HEK293 (cell line): ENCODE data around the gene SEPTIN2.
A peak's percentile ranks its signal among the peaks of the same experiment; 100 is the strongest.

Source experiments
- GFI1B ChIP-seq: fragments of 450-650 bp; formaldehyde crosslinking; IDR thresholded peaks from 2 replicates; pipeline ENCODE4 v1.5.1; 2016; ENCODE audit warnings: missing biosample characterization, missing genetic modification characterization
- KLF1 ChIP-seq: fragments of 450-650 bp; formaldehyde crosslinking; IDR thresholded peaks from 2 replicates; pipeline ENCODE4 v1.5.1; 2016; ENCODE audit warnings: missing biosample characterization, missing genetic modification characterization
- KLF16 ChIP-seq: fragments of 450-650 bp; formaldehyde crosslinking; IDR thresholded peaks from 2 replicates; pipeline ENCODE4 v1.5.1; 2017; ENCODE audit warnings: missing biosample characterization, missing genetic modification characterization
- OVOL3 ChIP-seq: fragments of 450-650 bp; formaldehyde crosslinking; IDR thresholded peaks from 2 replicates; pipeline ENCODE4 v1.5.1; 2016; ENCODE audit warnings: missing biosample characterization, missing genetic modification characterization
- SCRT1 ChIP-seq: fragments of 450-650 bp; formaldehyde crosslinking; IDR thresholded peaks from 2 replicates; pipeline ENCODE4 v1.5.1; 2016; ENCODE audit warnings: missing biosample characterization, missing genetic modification characterization, borderline replicate concordance
- ZNF10 ChIP-seq: fragments of 450-650 bp; formaldehyde crosslinking; IDR thresholded peaks from 2 replicates; pipeline ENCODE4 v1.5.1; 2017; ENCODE audit warnings: missing biosample characterization, missing genetic modification characterization
- ZNF2 ChIP-seq: fragments of 450-650 bp; formaldehyde crosslinking; IDR thresholded peaks from 2 replicates; pipeline ENCODE4 v1.5.1; 2016; ENCODE audit warnings: missing biosample characterization, missing genetic modification characterization
- ZNF23 ChIP-seq: fragments of 450-650 bp; formaldehyde crosslinking; IDR thresholded peaks from 2 replicates; pipeline ENCODE4 v1.5.1; 2016; ENCODE audit warnings: missing biosample characterization, missing genetic modification characterization, borderline replicate concordance
- ZNF324 ChIP-seq: fragments of 450-650 bp; formaldehyde crosslinking; IDR thresholded peaks from 2 replicates; pipeline ENCODE4 v1.5.1; 2016; ENCODE audit warnings: missing biosample characterization, missing genetic modification characterization
- ZNF423 ChIP-seq: fragments of 450-650 bp; formaldehyde crosslinking; IDR thresholded peaks from 2 replicates; pipeline ENCODE4 v1.5.1; 2016; ENCODE audit warnings: missing biosample characterization, missing genetic modification characterization
- ZNF433 ChIP-seq: fragments of 450-650 bp; formaldehyde crosslinking; IDR thresholded peaks from 2 replicates; pipeline ENCODE4 v1.5.1; 2016; ENCODE audit warnings: missing biosample characterization, missing genetic modification characterization, low read depth
- ZNF544 ChIP-seq: fragments of 450-650 bp; formaldehyde crosslinking; IDR thresholded peaks from 2 replicates; pipeline ENCODE4 v1.5.0; 2017; ENCODE audit warnings: missing biosample characterization, missing genetic modification characterization
- ZNF670 ChIP-seq: fragments of 450-650 bp; formaldehyde crosslinking; IDR thresholded peaks from 2 replicates; pipeline ENCODE4 v1.5.1; 2016; ENCODE audit warnings: missing biosample characterization, missing genetic modification characterization, low read depth
- ZNF701 ChIP-seq: fragments of 450-650 bp; formaldehyde crosslinking; IDR thresholded peaks from 2 replicates; pipeline ENCODE4 v1.5.1; 2016; ENCODE audit warnings: missing biosample characterization, missing genetic modification characterization
- ZNF707 ChIP-seq: fragments of 450-650 bp; formaldehyde crosslinking; IDR thresholded peaks from 2 replicates; pipeline ENCODE4 v1.5.1; 2016; ENCODE audit warnings: missing biosample characterization, missing genetic modification characterization
- ZNF768 ChIP-seq: fragments of 450-650 bp; formaldehyde crosslinking; IDR thresholded peaks from 2 replicates; pipeline ENCODE4 v1.5.1; 2018; ENCODE audit warnings: missing biosample characterization, mild to moderate bottlenecking, missing genetic modification characterization
- ZNF777 ChIP-seq: fragments of 450-650 bp; formaldehyde crosslinking; IDR thresholded peaks from 2 replicates; pipeline ENCODE4 v1.5.1; 2017; ENCODE audit warnings: missing biosample characterization, missing genetic modification characterization, borderline replicate concordance
- ZNF785 ChIP-seq: fragments of 450-650 bp; formaldehyde crosslinking; IDR thresholded peaks from 2 replicates; pipeline ENCODE4 v1.5.1; 2016; ENCODE audit warnings: missing biosample characterization, missing genetic modification characterization
- ZNF791 ChIP-seq: fragments of 450-650 bp; formaldehyde crosslinking; IDR thresholded peaks from 2 replicates; pipeline ENCODE4 v1.5.1; 2016; ENCODE audit warnings: missing biosample characterization, missing genetic modification characterization
- ZSCAN30 ChIP-seq: fragments of 450-650 bp; IDR thresholded peaks from 2 replicates; pipeline ENCODE4 v1.5.1; 2018; ENCODE audit warnings: missing biosample characterization, mild to moderate bottlenecking, missing genetic modification characterization, moderate library complexity
- TF ChIP-seq, protein P1 (sequence below): fragments of 450-650 bp; formaldehyde crosslinking; IDR thresholded peaks from 2 replicates; pipeline ENCODE4 v1.5.1; 2016; ENCODE audit warnings: missing biosample characterization, missing genetic modification characterization
- TF ChIP-seq, protein P2 (sequence below): fragments of 450-650 bp; formaldehyde crosslinking; IDR thresholded peaks from 2 replicates; pipeline ENCODE4 v1.5.1; 2016; ENCODE audit warnings: missing biosample characterization, missing genetic modification characterization
- TF ChIP-seq, protein P3 (sequence below): fragments of 450-650 bp; formaldehyde crosslinking; IDR thresholded peaks from 2 replicates; pipeline ENCODE4 v1.5.1; 2016; ENCODE audit warnings: missing biosample characterization, missing genetic modification characterization
- TF ChIP-seq, protein P4 (sequence below): fragments of 450-650 bp; formaldehyde crosslinking; IDR thresholded peaks from 2 replicates; pipeline ENCODE4 v1.5.1; 2016; ENCODE audit warnings: missing biosample characterization, missing genetic modification characterization, borderline replicate concordance
- TF ChIP-seq, protein P5 (sequence below): fragments of 450-650 bp; formaldehyde crosslinking; IDR thresholded peaks from 2 replicates; pipeline ENCODE4 v1.5.1; 2017; ENCODE audit warnings: missing biosample characterization, missing genetic modification characterization
- TF ChIP-seq, protein P6 (sequence below): fragments of 450-650 bp; formaldehyde crosslinking; IDR thresholded peaks from 2 replicates; pipeline ENCODE4 v1.5.1; 2016; ENCODE audit warnings: missing biosample characterization, missing genetic modification characterization, borderline replicate concordance

The SEPTIN2 gene

DNA sequence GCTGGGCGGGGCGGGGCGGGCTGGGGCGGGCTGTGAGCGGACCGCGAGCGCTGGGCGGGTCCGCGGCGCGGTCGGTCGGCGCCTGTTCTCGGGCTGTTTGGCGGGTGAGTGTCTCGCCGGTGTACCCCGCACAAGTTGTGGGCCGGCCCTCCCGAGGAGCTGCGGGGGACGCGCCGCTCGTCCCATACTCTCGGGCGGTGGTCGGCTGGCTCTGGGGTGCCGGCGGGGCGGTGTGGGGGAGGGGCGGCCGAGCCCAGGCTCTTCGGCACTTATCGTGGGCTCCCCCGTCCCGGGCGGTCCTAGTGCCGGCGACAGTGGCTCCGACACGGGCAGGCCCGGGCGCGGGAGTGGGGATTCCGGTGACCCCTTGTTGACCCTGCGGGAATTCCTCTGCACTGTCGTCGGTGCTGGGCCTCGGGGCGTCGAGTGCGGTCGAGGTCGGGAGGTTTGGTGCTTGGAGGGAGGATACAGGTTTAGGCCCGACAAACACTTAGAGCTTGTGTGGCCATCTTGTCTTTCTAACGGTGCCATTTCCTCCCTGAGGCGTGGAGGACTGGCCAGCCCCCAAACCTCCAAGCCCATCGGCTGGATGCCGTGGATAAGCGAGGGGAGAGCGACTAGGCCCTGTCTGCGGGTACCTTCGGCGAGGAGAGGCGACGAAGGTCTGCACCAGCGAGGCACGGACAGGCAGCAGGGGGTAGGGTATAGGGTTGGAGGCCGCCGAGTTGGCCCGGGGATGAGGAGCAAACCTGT lies at the start of gene SEPTIN2 (continued):
- TF ChIP-seq ZNF544 (tag by site-specific recombination) (no peak), ZNF768 (tag by site-specific recombination) (no peak), ZNF324 (tag by site-specific recombination) (peak; percentile 84; the same call in 1 of the 2 replicates), KLF16 (tag by site-specific recombination) (peak; percentile 90), ZNF777 (tag by site-specific recombination) (peak; percentile 59; the same call in 1 of the 2 replicates), SCRT1 (tag by site-specific recombination) (peak; percentile 71), ZNF10 (no peak), ZNF2 (tag by site-specific recombination) (peak; percentile 65; the same call in 1 of the 2 replicates), KLF1 (tag by site-specific recombination) (peak; percentile 49; the same call in 1 of the 2 replicates), ZNF670 (no peak), ZNF433 (tag by site-specific recombination) (no peak), ZNF707 (tag by site-specific recombination) (peak; percentile 7; the same call in 1 of the 2 replicates), ZSCAN30 (tag by site-specific recombination) (peak; percentile 59; the same call in 1 of the 2 replicates), ZNF785 (tag by site-specific recombination) (0 out of 2 replicates have a peak, but pooled peaks have one; percentile 46), GFI1B (tag by site-specific recombination) (0 out of 2 replicates have a peak, but pooled peaks have one; percentile 23), ZNF701 (tag by site-specific recombination) (no peak), OVOL3 (peak; percentile 93), ZNF423 (tag by site-specific recombination) (peak; percentile 46; the same call in 1 of the 2 replicates), ZNF23 (tag by site-specific recombination) (no peak), ZNF791 (tag by site-specific recombination) (no peak)
- TF ChIP-seq, protein P1, sequence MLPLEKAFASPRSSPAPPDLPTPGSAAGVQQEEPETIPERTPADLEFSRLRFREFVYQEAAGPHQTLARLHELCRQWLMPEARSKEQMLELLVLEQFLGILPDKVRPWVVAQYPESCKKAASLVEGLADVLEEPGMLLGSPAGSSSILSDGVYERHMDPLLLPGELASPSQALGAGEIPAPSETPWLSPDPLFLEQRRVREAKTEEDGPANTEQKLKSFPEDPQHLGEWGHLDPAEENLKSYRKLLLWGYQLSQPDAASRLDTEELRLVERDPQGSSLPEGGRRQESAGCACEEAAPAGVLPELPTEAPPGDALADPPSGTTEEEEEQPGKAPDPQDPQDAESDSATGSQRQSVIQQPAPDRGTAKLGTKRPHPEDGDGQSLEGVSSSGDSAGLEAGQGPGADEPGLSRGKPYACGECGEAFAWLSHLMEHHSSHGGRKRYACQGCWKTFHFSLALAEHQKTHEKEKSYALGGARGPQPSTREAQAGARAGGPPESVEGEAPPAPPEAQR (tag by site-specific recombination), result no peak
- TF ChIP-seq, protein P2, sequence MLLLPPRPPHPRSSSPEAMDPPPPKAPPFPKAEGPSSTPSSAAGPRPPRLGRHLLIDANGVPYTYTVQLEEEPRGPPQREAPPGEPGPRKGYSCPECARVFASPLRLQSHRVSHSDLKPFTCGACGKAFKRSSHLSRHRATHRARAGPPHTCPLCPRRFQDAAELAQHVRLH (tag by site-specific recombination), result 0 out of 2 replicates have a peak, but pooled peaks have one; percentile 51
- TF ChIP-seq, protein P3, sequence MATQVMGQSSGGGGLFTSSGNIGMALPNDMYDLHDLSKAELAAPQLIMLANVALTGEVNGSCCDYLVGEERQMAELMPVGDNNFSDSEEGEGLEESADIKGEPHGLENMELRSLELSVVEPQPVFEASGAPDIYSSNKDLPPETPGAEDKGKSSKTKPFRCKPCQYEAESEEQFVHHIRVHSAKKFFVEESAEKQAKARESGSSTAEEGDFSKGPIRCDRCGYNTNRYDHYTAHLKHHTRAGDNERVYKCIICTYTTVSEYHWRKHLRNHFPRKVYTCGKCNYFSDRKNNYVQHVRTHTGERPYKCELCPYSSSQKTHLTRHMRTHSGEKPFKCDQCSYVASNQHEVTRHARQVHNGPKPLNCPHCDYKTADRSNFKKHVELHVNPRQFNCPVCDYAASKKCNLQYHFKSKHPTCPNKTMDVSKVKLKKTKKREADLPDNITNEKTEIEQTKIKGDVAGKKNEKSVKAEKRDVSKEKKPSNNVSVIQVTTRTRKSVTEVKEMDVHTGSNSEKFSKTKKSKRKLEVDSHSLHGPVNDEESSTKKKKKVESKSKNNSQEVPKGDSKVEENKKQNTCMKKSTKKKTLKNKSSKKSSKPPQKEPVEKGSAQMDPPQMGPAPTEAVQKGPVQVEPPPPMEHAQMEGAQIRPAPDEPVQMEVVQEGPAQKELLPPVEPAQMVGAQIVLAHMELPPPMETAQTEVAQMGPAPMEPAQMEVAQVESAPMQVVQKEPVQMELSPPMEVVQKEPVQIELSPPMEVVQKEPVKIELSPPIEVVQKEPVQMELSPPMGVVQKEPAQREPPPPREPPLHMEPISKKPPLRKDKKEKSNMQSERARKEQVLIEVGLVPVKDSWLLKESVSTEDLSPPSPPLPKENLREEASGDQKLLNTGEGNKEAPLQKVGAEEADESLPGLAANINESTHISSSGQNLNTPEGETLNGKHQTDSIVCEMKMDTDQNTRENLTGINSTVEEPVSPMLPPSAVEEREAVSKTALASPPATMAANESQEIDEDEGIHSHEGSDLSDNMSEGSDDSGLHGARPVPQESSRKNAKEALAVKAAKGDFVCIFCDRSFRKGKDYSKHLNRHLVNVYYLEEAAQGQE (tag by site-specific recombination), result 0 out of 2 replicates have a peak, but pooled peaks have one; percentile 10
- TF ChIP-seq, protein P4, sequence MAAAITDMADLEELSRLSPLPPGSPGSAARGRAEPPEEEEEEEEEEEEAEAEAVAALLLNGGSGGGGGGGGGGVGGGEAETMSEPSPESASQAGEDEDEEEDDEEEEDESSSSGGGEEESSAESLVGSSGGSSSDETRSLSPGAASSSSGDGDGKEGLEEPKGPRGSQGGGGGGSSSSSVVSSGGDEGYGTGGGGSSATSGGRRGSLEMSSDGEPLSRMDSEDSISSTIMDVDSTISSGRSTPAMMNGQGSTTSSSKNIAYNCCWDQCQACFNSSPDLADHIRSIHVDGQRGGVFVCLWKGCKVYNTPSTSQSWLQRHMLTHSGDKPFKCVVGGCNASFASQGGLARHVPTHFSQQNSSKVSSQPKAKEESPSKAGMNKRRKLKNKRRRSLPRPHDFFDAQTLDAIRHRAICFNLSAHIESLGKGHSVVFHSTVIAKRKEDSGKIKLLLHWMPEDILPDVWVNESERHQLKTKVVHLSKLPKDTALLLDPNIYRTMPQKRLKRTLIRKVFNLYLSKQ (tag by site-specific recombination), result no peak
- TF ChIP-seq, protein P5, sequence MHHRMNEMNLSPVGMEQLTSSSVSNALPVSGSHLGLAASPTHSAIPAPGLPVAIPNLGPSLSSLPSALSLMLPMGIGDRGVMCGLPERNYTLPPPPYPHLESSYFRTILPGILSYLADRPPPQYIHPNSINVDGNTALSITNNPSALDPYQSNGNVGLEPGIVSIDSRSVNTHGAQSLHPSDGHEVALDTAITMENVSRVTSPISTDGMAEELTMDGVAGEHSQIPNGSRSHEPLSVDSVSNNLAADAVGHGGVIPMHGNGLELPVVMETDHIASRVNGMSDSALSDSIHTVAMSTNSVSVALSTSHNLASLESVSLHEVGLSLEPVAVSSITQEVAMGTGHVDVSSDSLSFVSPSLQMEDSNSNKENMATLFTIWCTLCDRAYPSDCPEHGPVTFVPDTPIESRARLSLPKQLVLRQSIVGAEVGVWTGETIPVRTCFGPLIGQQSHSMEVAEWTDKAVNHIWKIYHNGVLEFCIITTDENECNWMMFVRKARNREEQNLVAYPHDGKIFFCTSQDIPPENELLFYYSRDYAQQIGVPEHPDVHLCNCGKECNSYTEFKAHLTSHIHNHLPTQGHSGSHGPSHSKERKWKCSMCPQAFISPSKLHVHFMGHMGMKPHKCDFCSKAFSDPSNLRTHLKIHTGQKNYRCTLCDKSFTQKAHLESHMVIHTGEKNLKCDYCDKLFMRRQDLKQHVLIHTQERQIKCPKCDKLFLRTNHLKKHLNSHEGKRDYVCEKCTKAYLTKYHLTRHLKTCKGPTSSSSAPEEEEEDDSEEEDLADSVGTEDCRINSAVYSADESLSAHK, result no peak
- TF ChIP-seq, protein P6, sequence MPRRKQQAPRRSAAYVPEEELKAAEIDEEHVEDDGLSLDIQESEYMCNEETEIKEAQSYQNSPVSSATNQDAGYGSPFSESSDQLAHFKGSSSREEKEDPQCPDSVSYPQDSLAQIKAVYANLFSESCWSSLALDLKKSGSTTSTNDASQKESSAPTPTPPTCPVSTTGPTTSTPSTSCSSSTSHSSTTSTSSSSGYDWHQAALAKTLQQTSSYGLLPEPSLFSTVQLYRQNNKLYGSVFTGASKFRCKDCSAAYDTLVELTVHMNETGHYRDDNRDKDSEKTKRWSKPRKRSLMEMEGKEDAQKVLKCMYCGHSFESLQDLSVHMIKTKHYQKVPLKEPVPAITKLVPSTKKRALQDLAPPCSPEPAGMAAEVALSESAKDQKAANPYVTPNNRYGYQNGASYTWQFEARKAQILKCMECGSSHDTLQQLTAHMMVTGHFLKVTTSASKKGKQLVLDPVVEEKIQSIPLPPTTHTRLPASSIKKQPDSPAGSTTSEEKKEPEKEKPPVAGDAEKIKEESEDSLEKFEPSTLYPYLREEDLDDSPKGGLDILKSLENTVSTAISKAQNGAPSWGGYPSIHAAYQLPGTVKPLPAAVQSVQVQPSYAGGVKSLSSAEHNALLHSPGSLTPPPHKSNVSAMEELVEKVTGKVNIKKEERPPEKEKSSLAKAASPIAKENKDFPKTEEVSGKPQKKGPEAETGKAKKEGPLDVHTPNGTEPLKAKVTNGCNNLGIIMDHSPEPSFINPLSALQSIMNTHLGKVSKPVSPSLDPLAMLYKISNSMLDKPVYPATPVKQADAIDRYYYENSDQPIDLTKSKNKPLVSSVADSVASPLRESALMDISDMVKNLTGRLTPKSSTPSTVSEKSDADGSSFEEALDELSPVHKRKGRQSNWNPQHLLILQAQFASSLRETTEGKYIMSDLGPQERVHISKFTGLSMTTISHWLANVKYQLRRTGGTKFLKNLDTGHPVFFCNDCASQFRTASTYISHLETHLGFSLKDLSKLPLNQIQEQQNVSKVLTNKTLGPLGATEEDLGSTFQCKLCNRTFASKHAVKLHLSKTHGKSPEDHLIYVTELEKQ (tag by site-specific recombination), result no peak
